ENCODE measurements around the gene CDCA7L. TPM values are rescaled to one million over a fixed set of nuclear protein-coding genes. Genes with fewer than 3 reads are reported as not detected.

CDCA7L gene
- total RNA-seq, 1 experiment from 2014 or later: 94.0 TPM

DNA sequence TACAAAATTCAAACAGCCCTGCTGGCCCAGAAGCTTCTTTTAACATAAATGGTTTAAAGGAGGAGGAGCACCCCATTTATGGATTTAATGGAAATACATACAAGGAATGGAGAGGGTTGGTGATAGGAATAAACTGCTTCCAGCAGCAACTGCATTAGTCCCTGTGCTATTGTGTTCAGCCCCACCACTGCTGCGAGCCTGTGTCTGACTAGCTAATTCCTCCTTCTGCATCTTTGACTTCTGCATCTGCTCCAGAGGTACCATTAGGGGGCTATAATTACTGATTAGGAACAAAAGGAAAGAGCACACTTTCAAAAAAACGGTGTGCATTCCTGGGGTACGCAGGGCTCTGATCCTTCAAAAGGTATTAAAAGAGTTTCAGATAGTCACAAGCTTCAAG lies 24.8 kb downstream of the CDCA7L start:
- Histone ChIP-seq H3K9me3 (no peaks in the 10 kb centered on the region), H3K27me3 (no peaks in the 10 kb centered on the region), H3K4me3 (no peak overlapping the region), H3K36me3 (peaks cover 10% of the 10 kb centered on the region)
- DNase-seq: no peak

DNA sequence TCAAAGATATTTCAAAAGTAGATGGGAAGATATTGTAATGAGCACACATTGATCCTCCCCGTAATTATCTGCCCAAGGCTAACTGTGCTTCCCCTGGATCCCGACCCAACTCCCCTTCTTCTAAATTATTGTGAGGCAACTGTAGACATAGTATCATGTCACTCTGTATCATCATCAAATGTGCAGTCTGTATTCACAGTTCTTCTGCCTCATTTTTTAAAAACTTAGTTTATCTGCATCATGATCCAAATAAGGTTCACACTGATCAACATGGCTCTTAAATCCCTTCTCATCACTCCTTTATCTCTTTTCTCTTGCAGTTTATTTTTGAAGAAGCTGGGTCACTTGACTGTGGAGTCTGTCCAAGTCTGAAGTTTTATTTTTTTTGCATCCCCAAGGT lies 27.5 kb downstream of the CDCA7L start:
- no peak for DNase-seq
- H3K27me3 ChIP-seq: no peaks in the 10 kb centered on the region
- no peak overlapping the region for H3K4me3 ChIP-seq
- no peaks in the 10 kb centered on the region for H3K9me3 ChIP-seq
- peaks cover 30% of the 10 kb centered on the region for H3K36me3 ChIP-seq

DNA sequence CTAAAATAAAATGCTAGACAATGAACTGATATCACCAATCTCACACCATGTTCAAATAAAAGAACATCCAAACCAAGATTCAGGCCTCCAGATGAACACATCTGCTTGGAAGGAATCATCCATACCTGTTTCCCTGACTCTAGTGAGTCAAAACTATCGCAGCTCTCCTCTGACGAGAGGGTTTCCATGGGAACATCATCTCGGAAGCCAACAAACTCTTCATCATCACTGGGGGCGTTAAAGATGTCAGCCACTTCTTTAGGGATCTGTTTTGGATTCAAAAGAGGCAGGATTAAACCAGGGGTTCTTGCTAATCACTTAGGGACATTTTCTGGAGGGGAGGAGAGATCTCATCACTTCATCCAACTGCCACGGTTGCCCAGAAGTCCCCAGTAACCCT lies 29.1 kb downstream of the CDCA7L start:
- no peak for DNase-seq

DNA sequence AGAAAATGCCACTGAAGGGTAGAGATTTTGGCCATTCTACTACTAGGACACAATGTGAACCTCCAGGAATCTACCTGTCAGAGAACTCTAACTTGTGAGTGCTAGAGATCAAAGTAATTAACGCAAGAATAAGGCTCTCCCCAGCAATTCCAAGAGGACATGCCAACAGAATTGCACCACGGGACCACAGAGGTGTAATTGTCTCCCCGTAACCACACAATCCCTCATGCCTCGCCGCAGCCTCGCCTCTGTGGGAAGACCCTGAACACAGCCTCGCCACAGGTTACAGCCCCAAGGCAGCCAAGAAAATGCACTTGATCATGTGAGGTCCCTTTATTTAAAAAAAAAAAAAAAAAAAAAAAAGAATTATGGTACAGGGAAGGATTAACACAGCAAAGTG lies 29.5 kb downstream of the CDCA7L start:
- Histone ChIP-seq H3K9me3 (no peaks in the 10 kb centered on the region), H3K4me3 (no peak overlapping the region), H3K27me3 (no peaks in the 10 kb centered on the region), H3K36me3 (peaks cover 35% of the 10 kb centered on the region)
- no peak for DNase-seq

More for the DNA sequence above, 29.1 kb downstream of the CDCA7L start:
- Histone ChIP-seq H3K4me3 (no peak overlapping the region), H3K9me3 (no peaks in the 10 kb centered on the region), H3K36me3 (peaks cover 34% of the 10 kb centered on the region), H3K27me3 (no peaks in the 10 kb centered on the region)

DNA sequence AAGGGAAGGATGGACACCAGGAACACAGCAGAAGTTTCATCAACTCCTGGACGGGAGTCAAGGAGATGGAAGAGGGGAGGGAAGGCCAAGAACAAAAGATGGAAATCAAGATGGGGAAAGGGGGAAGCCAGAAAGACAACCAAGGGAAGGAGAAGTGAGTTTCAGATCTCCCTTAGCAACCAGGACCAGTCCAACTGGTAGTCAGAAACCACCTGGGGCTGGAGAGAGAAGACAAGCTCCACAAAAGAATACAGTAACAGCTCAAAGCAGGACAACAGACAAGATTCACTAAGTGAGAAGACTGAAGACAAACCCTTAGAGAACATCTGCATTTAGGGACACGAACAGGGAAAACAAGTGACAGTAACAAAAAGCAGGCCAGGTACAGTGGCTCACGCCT lies 30.6 kb downstream of the CDCA7L start:
- peaks cover 43% of the 10 kb centered on the region for H3K36me3 ChIP-seq
- no peak overlapping the region for H3K4me3 ChIP-seq
- H3K9me3 ChIP-seq: no peaks in the 10 kb centered on the region
- no peaks in the 10 kb centered on the region for H3K27me3 ChIP-seq
- no peak for DNase-seq

DNA sequence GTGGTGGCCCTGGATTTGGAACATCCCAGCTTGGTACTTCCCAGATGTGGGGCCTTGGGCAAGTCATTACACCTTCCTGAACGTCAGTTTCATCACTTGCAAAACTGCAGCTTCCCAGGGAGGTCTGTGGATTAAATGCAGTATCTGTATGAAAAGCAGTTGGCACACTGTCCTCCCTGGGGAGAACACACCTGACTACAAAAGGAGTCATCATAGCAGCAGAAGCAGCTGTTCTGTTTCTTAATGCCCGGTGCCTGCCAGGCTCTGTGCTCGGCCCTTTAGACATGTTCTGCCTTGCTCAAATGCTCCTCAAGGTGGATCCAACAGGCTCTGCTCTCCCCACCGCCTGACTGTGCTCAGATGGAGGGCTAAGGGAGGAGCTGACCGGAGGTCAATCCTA lies 31.0 kb downstream of the CDCA7L start:
- Histone ChIP-seq H3K27me3 (no peaks in the 10 kb centered on the region), H3K4me3 (no peak overlapping the region), H3K9me3 (no peaks in the 10 kb centered on the region), H3K36me3 (peaks cover 47% of the 10 kb centered on the region)
- DNase-seq: no peak

DNA sequence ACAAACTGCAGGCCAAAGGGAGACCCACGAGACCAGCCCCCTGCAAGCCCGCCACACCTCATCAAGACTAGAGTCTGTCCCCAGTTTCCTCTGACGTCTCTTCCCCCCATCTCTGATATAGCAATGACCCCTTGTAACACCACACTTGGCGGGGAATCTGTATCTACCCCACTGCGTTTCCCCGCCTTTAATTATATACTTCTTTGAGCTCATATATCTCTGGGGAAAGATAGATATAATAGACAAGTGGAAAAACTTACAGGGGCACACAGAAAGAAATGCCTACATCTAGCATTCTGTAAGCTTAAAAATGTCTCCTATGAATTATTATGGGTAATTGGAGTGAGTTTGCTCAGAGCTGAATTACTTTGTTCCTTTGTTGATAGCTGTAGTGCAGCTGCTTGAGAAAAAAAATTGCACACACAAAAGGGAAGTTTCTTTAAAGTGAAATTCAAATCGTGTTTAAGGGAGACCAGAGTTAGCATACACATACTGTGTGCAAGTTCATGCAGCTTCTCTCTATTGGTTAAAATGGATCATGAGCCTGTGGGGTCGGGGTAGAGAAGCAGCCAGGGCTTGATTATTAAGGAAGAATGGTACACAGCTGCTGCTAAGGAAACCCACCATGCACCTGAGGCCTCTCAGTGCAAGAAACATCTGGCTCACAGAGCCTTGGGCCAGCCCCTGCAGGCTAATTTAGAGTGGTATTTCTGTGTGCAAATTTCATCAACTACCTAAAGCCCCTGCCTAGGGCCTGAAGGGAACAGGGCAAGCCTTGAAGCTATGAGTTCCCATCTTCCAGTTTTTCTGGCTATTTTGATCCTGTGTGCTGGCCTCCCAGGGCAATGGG lies 32.5 kb downstream of the CDCA7L start:
- DNase-seq: no peak
- H3K4me3 ChIP-seq: no peak overlapping the region
- peaks cover 62% of the 10 kb centered on the region for H3K36me3 ChIP-seq
- H3K27me3 ChIP-seq: no peaks in the 10 kb centered on the region
- no peaks in the 10 kb centered on the region for H3K9me3 ChIP-seq

DNA sequence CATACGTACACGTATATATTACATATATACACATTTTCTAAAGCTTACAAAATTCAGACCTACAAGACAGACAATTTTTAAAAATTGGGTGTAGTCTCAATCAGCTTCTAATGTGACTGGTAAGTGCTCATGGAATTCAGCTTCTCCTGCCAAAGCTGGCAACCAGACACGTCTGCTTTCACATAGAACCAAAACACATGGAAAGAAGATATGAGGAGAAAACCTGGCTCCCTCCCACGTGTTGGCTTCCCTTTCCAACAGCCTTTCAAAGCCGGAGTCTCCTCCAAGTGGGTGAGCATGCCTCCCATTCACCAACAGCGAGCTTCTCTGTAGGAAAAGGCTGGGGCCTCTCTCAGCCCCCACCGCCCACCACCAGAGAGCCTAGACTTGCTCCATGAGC lies 33.4 kb downstream of the CDCA7L start:
- peak; percentile 95 for DNase-seq
- Histone ChIP-seq H3K4me3 (no peak overlapping the region), H3K27me3 (no peaks in the 10 kb centered on the region), H3K9me3 (no peaks in the 10 kb centered on the region), H3K36me3 (peaks cover 70% of the 10 kb centered on the region)

DNA sequence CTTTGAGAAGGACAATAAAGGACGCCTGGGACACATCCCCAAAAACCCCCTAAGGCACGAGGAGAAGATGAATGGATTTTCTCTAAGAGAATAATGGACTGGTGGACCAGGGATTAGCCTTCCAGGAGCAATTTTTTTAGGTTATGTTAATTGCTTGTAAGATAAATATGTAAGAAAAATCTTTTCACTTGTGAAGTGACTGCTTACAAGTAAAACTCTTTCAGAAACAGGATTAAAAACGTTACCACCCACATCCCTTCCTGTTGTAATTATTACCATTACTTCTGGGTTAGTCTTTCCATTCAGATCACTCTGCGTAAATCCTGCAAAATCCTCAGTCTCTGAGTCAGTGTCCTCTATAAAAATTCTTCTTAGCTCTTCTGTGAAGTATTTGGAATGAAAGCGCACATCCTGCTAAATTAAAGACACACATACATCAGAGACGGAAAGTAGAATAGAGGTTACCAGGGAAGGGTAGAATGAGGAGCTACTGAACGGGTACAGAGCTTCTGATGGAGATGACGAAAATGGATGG lies 34.3 kb downstream of the CDCA7L start:
- Histone ChIP-seq H3K9me3 (no peaks in the 10 kb centered on the region), H3K4me3 (no peak overlapping the region), H3K36me3 (peaks cover 71% of the 10 kb centered on the region), H3K27me3 (no peaks in the 10 kb centered on the region)
- DNase-seq: no peak

DNA sequence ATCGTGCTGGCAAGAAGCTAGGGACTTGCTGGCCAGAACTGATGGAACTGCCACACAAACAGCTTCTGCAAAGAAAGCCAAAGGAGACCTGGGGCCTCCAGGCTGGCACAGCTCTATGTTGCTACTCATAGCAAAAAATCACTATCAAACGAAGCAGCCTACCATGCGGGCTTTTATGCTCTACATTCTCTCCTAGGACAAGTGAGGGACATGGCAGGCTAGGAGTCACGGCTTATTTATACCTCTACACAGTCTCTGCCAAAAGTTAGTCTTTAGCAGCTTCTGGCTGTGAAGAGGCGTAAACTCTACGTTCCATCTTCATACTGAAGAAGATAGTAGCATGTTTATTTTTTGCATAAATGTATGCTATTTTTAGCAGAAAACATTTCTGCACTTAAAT lies 35.4 kb downstream of the CDCA7L start:
- Histone ChIP-seq H3K4me3 (no peak overlapping the region), H3K27me3 (no peaks in the 10 kb centered on the region), H3K36me3 (peaks cover 76% of the 10 kb centered on the region), H3K9me3 (no peaks in the 10 kb centered on the region)
- DNase-seq: no peak

DNA sequence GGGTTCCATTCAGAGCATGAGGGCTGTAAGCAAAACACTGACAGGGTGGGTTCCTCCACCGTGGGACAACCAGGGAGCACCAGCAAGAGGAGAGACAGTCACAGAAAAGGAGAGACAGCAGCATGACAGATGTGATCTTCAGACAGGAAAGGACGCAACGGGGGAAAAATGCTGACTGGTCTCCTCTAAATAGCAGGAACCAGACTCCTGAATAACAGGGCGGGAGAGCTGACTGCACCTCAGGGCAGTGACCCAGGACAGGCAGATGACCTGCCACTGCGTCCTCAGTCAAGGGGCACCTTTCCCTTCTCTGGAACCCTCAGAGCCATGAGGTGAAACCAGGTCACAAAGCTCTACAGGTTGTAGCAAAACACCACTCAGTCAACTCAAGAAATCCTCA lies 37.0 kb downstream of the CDCA7L start:
- Histone ChIP-seq H3K27me3 (no peaks in the 10 kb centered on the region), H3K36me3 (peaks cover 78% of the 10 kb centered on the region), H3K9me3 (no peaks in the 10 kb centered on the region), H3K4me3 (no peak overlapping the region)
- DNase-seq: no peak

DNA sequence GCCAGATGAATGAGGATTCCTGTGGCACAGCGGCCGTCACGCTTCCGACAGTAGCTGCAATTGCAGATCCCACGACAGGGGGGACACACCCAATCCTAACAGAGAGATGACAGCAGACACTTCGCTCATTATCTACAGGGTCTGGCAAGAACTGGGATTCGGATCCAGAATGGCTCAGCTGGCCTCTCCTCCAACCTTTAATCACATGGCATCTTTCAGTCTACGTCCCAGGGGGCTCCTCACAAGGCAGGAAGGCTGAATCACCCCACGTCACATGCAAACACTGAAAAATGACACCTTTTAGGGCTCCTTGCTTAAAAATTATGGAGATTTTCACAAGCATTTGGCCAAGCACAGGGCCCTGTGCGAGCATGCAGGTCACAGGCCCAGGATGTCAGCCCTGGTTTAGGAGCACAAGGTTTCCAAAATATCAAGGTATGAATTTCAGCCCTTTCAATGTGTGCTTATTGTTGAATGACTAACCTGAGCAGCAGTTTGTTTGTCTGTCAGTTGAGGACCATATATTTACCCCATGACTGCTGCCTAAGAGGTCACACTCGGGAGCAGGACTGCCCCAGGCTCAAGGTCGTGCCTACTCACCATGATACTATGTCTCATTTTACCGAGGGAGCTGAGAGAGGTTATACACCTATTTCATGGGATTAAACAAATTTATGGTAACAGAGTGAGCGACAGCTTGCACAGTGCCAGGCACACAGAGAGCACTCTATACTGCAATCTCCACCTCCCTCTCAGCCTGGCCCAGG lies 42.5 kb downstream of the CDCA7L start:
- no peak for DNase-seq
- Histone ChIP-seq H3K4me3 (no peak overlapping the region), H3K27me3 (no peaks in the 10 kb centered on the region), H3K36me3 (peaks cover 78% of the 10 kb centered on the region), H3K9me3 (no peaks in the 10 kb centered on the region)

DNA sequence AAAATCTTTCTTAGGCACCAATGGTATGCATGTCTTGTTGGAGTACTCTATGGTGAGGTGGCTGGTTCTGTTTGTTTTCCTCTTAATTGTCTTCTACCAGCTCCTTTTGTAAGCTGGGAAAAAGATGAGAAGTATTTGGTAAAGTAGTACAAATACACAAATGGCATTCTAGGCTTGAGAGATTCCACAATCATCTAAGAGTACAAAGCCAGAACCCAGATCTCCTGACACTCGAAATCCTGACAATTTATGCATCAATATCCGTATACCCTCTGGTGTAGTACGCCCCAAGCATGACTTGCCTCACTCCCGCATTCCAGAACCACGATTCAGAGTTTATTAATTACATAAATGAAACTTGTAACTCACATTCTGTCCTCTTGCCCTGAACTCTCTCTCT lies 43.5 kb downstream of the CDCA7L start:
- DNase-seq: peak; percentile 16
- peaks cover 77% of the 10 kb centered on the region for H3K36me3 ChIP-seq
- H3K4me3 ChIP-seq: no peak overlapping the region
- no peaks in the 10 kb centered on the region for H3K9me3 ChIP-seq
- H3K27me3 ChIP-seq: no peaks in the 10 kb centered on the region

DNA sequence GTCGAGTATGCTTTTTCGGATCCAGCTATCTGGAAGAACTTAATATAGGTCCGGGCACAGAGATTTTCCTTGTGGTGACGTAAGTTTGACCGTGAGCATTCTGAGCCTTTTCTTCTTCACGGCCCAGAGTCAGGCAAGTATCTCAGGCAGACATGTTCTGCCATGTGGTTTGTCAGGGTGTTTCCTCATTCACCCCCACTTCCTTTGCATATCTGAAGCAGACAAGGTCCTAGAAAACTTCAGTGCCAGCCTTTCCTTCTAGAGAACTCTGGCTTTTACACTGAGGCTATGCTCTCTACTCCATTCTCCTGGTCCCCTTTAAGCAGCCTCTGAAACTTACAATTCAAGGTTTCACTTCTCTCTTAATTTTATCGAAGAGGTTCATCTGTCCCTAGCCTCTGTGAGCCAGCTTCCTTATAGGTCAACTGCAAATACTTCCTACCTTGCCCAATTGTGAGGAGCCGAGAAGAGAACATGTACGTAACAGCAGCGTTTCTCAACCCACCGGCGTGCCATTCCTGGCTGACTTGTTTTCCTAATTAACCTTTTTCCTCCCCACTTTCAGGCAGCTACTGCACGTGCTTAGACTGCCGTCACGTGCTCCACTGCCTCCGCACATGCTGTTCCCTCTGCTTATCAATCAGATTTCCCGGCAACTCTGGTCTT lies 47.3 kb downstream of the CDCA7L start:
- Histone ChIP-seq H3K27me3 (no peaks in the 10 kb centered on the region), H3K4me3 (no peak overlapping the region)
- DNase-seq: no peak

DNA sequence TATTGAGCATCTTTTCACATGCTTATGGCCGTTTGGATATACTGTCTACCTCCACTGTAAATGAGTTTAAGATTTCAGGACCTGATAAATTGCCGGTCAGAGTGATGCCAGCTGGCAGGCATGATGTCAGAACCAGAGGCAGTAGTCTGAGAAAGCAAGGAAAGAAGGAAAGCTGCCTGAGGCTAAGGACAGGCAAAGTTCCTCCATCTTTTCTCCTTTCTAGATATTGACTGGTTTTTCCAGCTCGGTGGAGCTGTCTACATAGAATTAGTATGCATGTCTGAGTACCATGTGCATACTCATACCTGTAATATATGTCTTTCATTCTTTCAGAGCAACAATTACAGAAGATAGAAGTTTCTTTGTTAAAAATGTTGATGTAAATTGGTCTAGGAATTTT lies 52.3 kb downstream of the CDCA7L start:
- Histone ChIP-seq H3K27me3 (no peaks in the 10 kb centered on the region), H3K4me3 (no peak overlapping the region), H3K36me3 (peaks cover 24% of the 10 kb centered on the region), H3K9me3 (no peaks in the 10 kb centered on the region)
- DNase-seq: no peak

More for the DNA sequence above, 47.3 kb downstream of the CDCA7L start:
- H3K36me3 ChIP-seq: peaks cover 56% of the 10 kb centered on the region
- H3K9me3 ChIP-seq: no peaks in the 10 kb centered on the region

DNA sequence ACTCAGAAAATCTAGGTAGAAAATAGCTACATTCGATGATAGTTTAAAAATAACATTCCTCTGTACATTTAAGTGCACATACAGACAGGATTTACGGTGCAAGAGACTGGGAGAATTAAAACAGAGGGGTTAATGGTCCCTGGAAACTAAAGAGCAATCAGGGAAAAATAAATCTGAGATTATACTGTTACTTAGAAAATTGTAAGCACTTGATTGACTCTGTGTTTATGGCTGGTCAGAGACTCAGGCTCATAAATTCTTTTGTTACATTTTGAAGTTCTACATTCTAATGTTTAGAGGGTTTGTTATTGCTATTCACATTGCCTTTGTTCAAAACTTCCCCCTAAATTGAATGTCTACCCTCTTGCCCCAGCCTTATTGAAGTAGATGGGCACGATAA lies 54.4 kb downstream of the CDCA7L start:
- no peak for DNase-seq
- no peak overlapping the region for H3K4me3 ChIP-seq
- no peaks in the 10 kb centered on the region for H3K9me3 ChIP-seq
- H3K27me3 ChIP-seq: no peaks in the 10 kb centered on the region
- peaks cover 5% of the 10 kb centered on the region for H3K36me3 ChIP-seq

DNA sequence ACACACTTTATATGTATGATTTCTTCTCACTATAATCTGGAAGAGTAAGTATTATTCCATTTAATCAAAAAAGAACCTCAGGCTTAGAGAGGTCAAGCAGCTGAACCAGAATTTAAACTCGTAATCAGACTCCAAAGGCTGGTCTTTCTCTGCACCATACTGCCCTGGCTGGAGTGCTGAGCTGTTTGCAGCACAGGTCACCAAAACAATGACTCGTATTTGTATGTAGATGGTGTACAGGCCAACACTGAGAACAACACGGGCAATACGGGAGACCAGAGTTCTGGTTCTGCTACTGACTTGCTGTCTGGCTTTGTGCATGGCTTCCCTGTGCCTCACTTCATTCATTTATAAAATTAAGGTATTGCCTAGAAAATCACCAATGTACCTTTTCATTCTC lies 57.9 kb downstream of the CDCA7L start:
- DNase-seq: no peak
- Histone ChIP-seq H3K36me3 (no peaks in the 10 kb centered on the region), H3K27me3 (no peaks in the 10 kb centered on the region), H3K9me3 (no peaks in the 10 kb centered on the region), H3K4me3 (no peak overlapping the region)
